GF-D8 (cell line): ENCODE data around the gene PRRC2C.

Source experiments
- DNase-seq: peaks from one replicate; lab custom pipeline; 2025; lab: John Stamatoyannopoulos, UW

PRRC2C gene

DNA sequence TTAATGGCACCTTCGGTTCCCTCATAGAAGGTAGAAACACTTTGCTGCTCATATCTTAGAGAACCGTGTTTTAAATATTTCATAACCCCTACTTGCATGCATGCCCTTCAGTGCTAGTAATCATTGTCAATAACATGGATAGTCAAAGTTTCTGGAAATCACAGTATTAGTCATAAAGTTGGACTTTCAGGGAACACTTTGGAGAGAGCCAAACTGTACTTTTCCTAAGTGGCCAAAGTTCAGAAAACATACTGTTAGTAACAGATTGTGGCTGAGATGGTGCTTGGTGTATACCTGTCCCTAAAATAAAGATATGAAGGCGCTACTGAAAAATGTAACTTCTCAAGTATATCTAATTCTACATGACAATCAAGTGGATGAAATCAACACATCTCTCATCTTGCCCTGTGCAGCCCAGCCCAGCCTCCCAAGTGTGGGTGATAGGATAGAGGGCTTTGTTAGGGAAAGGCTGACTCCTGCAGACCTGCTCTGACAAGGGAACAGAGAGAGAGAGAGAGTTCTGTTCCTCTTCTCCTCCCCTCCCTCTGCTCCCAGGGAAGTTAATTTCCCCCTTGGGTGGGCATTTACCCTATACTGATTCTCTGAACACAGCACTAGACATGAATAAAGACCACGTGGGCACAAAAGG is 152.7 kb downstream of the PRRC2C start:
- no peak for DNase-seq

DNA sequence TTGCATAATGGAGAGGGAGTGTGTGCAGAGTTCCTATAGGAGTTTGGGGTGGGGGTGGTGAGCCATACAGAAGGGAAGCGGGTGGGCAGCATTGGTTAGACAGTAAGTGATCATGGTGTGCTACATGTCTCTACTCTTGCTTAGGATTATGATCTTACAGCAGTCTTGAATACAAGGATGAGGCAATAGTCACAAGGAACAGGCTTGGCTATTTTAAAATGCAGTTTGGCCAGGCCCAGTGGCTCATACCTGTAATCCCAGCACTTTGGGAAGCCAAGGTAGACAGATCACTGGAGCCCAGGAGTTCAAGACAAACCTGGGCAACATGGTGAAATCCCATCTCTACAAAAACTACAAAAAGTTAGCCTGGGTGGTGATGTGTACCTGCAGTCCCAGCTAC is 154.9 kb downstream of the PRRC2C start:
- DNase-seq, result no peak

DNA sequence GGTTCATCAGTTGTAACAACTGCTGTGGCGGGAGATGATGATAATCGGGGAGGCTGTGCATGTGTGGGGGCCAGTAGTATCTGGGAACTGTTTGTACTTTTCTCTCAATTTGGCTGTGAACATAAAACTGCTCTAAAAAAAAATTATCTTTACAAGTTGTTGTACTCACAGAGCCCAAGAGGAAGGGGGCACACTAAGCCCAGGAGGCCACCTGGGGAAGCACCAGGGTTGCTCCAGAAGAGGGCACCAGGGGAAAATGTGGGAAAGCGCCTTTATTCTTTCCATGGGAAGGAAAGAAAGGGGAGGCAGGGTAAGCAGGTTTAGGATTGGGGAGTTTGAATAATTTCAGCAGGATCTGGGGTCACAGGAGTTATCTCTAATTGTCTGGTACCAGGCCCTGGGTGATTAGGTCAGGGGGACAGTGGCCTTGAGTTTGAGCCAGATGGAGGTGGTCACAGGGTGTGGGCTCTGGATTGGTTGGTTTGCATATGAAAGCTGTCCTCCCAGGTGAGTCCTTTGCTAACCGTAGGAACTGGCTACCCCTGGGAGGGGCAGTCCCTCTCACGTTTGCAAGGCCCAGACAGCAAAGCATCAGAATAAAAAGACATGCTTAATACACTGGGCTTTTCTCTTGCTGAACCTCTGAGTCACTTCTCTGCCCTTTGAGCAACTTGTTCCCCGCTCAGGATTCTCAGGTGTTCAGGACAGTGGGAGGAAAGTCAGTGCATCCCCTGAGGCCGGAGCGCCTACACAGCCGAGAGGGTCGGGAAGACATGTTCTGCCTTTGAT is 155.9 kb downstream of the PRRC2C start:
- no peak for DNase-seq

GRCh38 chr1:171642197-171642596 is 156.9 kb downstream of the PRRC2C start:
- DNase-seq, result no peak
